ENCODE data around the gene C1GALT1.
"Not testable (repeated sequence)": the region's sequence is repeated elsewhere in the genome, so short reads cannot be mapped to it uniquely, and the experiment has no call there.

C1GALT1 gene

GRCh38 chr7:7237201-7237977 is 55.0 kb downstream of the C1GALT1 start:
- DNase-seq (ENCODE audit: low spot score), result peak; percentile 40

GRCh38 chr7:7237978-7238267 is 55.6 kb downstream of the C1GALT1 start:
- DNase-seq (ENCODE audit: low spot score), result no peak

- DNase-seq (ENCODE audit: low spot score), result no peak
Observed at GRCh38 chr7:7239346-7239745, 57.0 kb downstream of the C1GALT1 start.

GRCh38 chr7:7242899-7243298 is 60.6 kb downstream of the C1GALT1 start:
- no peak for DNase-seq (ENCODE audit: low spot score)

- DNase-seq (ENCODE audit: low spot score), result not testable (repeated sequence)
Observed at GRCh38 chr7:7245233-7245632, 62.9 kb downstream of the C1GALT1 start.

- no peak for DNase-seq (ENCODE audit: low spot score)
Observed at GRCh38 chr7:7246223-7246622, 63.9 kb downstream of the C1GALT1 start.

GRCh38 chr7:7247658-7248057 is 65.3 kb downstream of the C1GALT1 start:
- DNase-seq (ENCODE audit: low spot score), result no peak

- DNase-seq (ENCODE audit: low spot score), result no peak
Observed at GRCh38 chr7:7249814-7250213, 67.5 kb downstream of the C1GALT1 start.

GRCh38 chr7:7251742-7252141 is 69.4 kb downstream of the C1GALT1 start:
- DNase-seq (ENCODE audit: low spot score), result no peak

GRCh38 chr7:7254319-7254718 is 72.0 kb downstream of the C1GALT1 start:
- DNase-seq (ENCODE audit: low spot score), result no peak

GRCh38 chr7:7254908-7255307 is 72.6 kb downstream of the C1GALT1 start:
- no peak for DNase-seq (ENCODE audit: low spot score)

- DNase-seq (ENCODE audit: low spot score), result no peak
Observed at GRCh38 chr7:7256731-7257274, 74.5 kb downstream of the C1GALT1 start.

- no peak for DNase-seq (ENCODE audit: low spot score)
Observed at GRCh38 chr7:7257899-7258692, 75.8 kb downstream of the C1GALT1 start.

GRCh38 chr7:7261863-7262262 is 79.5 kb downstream of the C1GALT1 start:
- no peak for DNase-seq (ENCODE audit: low spot score)

GRCh38 chr7:7263297-7264230 is 81.2 kb downstream of the C1GALT1 start:
- DNase-seq (ENCODE audit: low spot score), result no peak

- no peak for DNase-seq (ENCODE audit: low spot score)
Observed at GRCh38 chr7:7264306-7265040, 82.1 kb downstream of the C1GALT1 start.

GRCh38 chr7:7265081-7266075 is 83.0 kb downstream of the C1GALT1 start:
- no peak for DNase-seq (ENCODE audit: low spot score)

- no peak for DNase-seq (ENCODE audit: low spot score)
Observed at GRCh38 chr7:7266257-7266881, 84.0 kb downstream of the C1GALT1 start.

- no peak for DNase-seq (ENCODE audit: low spot score)
Observed at GRCh38 chr7:7271094-7271874, 88.9 kb downstream of the C1GALT1 start.
